IPS-NIHi7 (cell line): Measurements from ENCODE around the gene NAALAD2.
"Not testable (repeated sequence)": the region's sequence is repeated elsewhere in the genome, so short reads cannot be mapped to it uniquely, and the experiment has no call there.

Source experiments
- DNase-seq: peaks from one replicate; pipeline ENCODE4 v3.0.0; 2012; ENCODE audit warnings: mixed read lengths; ENCODE audit errors: extremely low spot score

Gene NAALAD2

DNA sequence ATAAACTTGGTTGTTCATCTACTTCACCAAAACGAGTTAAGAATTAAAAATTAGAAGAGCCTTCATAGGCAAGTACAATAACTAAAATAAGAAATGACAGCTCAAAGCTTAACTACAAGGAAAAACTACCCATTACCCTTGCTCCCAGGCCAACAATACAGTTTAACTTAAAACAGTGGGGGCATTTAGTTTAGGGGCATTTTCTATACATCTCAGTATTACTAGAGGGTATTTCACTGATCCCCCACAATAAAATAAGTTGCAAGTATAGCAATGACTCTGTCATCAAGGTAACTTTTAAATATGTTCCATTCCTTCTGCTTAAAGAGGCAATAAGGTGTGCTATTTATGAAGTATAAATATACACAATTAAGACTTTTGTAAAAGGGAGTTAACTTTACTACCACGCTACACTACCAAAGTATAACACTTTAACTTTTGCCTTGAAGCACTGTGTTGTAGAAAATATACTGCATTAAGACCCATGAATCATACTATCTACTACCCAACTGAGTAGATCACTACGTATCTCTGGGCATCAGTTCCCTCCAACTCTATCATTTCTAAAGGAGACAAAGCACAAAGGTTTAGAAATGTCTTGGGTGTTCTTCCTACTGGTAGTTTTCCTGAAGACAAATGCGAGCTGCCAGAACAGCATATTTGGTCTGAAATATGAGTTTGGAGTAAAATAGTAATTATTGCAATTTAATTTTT lies 58.6 kb downstream of the NAALAD2 start:
- no peak for DNase-seq

DNA sequence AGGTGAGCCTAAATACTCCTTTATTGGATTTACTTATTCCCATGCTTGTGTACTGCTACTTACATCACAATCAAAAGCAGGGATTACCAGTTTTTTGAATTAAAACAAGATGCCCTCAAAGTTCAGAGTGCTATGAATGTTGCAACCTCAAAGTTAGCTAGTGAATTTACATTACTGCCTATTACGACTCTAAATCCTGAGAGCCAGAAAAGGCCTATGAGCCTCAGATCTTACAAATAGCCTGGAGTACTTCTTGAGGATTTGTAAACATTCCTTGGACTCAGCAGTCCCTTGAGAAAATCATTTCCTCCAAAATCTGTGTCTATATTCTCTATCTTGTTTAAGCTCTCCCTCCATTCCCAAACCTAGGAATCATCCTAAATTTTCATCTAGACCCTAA lies 62.9 kb downstream of the NAALAD2 start:
- DNase-seq = no peak

DNA sequence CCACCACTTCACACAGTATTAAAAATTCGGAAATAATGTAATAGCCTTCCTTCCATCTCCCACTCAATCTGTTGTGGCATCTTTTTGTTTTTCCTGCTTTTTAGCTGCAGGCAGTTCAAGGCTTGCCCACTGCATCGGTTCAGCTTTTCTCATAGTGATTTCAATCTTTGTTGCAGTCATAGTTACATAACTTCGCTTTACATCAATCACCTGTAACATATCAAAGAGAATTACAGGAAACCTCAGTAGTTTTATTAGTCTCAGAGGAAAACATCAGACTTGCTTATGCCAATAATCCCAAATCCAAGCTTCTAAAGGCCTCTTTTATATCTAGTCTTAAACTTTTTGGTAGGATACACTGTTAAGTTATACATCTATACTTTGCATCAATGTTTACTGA lies 67.9 kb downstream of the NAALAD2 start:
- DNase-seq = no peak

DNA sequence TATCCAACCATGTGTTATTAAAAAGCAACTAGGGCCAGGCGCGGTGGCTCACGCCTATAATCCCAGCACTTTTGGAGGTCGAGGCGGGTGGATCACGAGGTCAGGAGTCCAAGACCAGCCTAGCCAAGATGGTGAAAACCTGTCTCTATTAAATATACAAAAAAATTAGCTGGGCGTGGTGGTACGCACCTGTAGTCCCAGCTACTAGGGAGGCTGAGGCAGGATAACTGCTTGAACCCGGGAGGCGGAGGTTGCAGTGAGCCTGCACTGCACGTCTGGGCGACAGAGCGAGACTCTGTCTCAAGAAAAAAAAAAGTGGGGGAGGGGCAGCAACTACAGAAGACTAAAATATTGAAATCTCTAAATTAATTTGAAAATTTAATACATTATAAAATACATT lies 69.9 kb downstream of the NAALAD2 start:
- DNase-seq = no peak

DNA sequence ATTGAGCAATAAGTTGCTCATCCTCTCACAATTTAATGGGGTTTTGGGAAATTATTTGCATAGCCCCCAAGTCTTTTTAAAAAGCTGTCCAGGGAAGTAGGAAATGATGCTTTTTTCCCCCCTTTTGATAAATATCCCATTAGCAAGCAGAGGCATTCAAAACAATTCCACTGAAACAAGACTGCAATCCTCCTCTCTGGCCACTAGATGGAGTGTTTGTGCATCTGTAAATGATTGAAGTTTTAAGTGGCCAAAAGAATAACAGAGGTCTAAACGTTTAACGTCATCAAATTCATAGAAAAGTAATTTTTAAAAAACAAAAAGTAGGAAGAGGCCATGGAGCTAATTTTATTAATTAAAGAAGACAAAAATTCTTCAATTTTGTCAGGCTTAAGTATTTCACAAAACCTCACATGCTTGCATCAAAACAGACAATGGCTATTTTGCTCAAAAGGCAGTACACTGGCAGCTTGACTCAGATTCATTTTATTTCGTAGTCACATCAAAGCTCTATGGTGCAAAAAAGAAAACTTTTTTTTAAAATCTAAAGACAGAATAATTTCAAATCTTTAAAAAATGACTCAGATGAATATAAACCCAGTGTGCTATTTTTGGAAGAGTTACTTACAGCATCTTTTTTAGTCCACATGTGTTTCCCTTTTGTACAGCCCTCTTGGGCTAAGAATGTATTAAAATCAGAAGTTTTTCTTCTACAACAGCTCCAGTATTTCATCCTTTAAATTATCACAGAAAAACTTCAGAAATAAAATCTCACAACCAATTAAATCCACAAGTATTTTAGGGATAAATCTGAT lies 70.6 kb downstream of the NAALAD2 start:
- peak; percentile 51 for DNase-seq

DNA sequence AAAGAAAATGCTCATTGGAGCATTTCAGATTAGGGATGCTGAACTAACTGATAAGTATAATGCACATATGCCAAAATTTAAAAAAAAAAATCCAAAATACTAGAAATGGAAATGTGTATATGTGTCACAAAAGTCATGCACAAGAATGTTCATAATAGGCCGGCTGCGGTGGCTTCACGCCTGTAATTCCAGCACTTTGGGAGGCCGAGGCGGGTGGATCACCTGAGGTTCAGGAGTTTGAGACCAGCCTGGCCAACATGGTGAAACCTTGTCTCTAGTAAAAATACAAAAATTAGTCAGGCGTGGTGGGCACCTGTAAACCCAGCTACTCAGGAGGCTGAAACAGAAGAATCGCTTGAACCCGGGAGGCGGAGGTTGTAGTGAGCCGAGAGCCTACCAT lies 73.5 kb downstream of the NAALAD2 start:
- DNase-seq = not testable (repeated sequence)

DNA sequence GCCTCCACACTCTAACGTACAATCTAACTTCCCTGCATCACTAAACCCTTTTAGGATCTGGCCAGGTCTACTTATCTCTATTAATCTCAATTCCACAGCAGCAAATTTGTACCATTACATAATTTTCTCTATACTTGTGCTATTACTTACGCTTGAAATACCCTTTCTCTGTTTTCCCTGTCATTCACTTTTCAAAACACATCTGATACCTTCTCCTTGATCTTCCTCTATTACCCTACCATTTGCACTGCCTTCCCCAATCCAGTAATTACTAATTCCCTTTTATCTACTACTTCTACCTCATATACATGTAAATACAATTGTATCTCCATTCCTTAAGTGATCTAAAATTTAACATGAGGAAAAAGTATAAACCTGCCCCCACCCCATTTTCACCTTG lies 74.4 kb downstream of the NAALAD2 start:
- no peak for DNase-seq

DNA sequence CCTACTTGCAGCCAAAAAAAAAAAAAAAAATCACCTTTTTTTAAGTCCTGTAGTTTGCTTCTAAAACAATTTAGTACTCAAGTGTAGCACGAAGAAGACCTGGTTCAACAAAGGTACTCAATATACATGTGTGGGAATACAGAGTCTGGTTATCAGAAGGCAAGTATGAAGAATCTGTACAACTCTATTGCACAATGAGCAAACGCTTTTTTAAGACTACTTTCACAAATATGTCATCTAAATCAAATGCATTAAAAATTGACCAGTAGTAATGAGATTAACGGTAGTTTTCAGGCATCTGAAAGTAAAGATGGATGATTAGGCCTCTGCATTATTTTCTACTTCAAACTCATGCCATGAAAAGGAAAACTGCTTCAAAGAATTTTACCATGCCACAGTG lies 78.9 kb downstream of the NAALAD2 start:
- no peak for DNase-seq

DNA sequence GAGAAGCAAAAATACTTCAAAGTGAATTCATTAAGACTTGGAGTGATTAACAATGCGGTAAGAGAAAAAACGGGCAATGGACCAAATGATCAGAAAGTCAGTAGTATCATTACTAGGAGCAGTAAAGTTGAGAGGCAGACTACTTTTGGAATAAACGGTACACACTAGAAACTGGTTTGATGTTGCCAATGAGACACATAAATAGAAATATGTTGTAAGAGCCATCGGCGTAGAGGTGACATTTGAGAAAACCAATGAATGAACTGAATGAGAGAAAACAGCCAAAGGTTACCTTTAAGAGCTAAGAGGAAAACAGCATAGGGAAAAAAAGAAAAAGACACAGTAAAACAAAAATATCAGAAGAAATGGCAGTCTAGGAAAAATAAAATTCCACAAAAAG lies 82.1 kb downstream of the NAALAD2 start:
- DNase-seq = no peak

DNA sequence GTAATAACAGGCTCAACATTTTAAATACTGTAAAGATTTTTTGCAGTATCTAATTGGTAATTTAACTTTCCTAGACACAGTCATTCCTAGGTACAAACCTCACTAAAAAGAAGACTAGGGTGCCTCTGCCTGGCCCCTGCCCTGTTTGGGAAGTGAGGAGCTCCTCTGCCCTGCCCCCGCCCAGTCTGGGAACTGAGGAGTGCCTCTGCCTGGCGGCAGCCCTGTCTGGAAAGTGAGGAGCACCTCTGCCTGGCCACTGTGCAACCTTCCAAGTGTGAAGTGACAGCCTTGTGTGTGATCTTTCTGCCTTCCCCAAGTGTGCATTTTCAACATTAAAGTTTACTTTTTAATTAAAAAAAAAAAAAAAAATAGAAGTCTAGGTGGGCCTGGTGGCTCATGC lies 84.1 kb downstream of the NAALAD2 start:
- DNase-seq = peak; percentile 15

DNA sequence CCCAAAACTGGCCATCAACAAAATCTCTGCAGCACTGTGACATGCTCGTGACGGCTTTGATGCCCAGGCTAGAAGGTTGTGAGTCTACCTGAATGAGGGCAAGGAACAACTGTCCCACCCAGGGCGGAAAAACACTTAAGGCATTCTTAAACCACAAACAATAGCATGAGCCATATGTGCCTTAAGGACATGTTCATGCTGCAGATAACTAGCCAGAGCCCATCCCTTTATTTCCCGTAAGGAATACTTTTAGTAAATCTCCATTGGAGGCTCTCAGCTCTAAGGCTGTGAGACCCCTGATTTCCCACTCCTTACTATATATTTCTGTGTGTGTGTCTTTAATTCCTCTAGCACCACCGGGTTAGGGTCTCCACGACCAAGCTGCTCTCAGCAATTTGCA lies 85.0 kb downstream of the NAALAD2 start:
- DNase-seq = no peak

DNA sequence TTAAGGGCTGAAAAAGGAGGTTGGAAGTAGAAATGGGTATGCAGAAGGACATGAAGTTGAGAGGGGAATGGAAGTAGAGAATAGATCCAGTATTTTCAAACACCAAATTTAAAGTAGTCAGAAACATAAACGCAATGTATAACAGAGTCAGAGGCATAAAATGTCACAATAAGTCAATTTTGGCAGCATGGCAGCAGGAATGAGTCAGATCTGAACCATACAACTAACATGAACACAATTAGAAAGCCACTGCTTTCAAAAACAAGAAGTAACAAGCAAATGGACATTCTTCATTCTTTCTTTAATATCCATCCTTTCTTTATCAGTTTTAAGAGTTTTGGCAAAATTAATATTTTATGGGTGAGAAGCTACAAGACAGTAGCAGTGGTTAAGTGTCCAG lies 85.9 kb downstream of the NAALAD2 start:
- no peak for DNase-seq

DNA sequence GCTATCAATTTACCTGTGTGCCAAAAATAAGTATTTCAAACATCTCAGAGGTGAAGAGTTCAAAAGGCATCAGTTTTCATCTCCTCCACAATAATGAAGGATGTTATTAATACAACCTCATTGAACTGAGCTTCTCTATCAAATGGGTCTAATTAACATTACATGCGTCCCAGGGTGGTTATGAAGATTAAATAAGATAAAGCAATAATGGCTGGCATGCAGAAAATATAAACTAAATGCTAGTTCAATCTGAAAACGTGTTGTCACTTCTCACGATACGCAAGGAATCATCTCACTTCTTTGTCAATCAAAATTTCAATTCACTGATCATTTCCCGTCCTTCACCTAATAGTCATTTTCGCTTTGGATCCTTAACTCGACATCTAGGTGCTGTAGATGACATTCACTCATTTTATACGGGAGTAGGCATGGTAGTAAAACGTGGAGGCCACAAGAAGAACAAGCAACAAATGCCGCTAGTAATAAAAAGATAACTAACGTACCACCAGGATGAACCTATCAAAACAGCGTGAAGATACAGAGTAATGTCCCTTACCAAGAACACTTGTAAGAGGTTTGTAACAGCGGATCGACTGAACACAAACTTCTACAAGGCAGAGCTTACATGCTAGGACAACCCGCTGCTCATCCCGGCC lies 87.5 kb downstream of the NAALAD2 start:
- DNase-seq = no peak

DNA sequence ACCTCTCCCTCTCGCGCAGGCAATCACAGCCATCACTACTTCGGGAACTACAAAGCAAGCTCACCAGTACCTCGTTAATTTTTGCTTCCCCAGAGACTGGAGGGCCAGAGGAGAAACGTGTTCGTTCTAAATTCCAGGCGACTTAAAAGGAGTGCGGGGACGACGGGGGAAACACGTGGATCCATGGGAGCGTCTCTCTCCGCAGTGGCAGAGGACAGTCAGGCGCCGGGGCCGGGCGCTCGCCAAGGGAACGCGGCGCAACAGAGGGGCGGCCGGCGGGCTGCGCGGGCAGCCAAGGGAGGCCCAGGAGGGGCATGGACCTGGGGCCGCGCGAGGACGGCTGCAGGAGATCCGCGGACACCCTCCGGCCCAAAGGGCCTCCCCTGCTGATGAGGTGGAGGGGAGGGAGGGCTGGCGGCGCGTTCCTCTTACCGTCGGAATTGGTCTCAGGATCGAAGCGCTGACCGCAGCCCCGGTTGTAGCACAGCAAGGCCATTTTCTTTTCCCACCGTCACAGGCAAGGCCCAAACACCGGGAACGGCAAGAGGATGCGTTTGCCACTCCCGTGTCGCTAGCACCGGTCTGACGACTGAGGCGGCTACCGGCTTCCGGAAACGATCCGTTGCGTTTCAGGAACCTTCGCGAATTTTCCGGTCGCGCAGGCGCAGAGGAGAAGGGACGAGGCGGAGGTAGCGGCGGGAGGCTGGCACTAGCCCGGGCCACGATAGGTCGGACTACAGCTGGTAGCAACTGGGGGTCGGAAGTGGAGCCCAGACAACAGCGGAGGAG lies 88.2 kb downstream of the NAALAD2 start, which contains the start of gene CHORDC1:
Gene CHORDC1 (minus strand): TSS at position 591 of the 789 bp plus-strand sequence. CDS start 95 bp downstream, at position 496.
- DNase-seq = peak; percentile 89

DNA sequence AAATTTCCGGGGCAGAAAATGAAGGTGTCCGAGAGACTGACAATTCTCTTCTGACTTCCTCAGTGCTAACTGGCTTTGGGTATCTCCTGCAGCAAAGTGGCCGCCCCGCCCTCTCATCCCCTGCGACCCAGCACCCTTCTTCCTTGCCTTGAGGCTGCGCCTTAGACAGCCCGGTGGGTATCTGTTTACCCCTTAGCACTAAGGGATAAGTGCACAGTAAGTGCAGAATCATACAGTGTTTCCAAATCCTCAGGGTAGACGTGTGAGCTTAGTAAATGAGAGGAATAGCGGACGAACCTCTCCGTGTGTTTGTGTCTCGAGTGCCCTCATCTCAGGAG lies 88.8 kb downstream of the NAALAD2 start:
- DNase-seq = no peak

DNA sequence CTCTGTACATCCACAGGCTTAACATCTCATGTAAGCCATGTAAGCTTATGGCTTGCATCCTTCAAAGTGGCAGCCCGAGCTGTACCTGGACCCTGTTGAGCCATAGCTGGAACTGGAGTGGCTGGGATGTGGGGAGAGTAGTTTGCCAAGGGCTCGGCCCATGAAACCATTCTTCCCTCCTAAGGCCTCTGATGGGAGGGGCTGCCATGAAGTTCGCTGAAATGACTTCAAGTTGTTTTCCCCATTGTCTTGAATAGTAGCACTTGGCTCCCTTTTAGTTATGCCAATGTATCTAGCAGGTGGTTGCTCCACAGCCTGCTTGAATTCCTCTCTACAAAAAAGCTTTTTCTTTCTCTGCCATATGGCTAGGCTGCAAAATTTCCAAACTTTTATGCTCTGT lies 93.6 kb downstream of the NAALAD2 start:
- no peak for DNase-seq

DNA sequence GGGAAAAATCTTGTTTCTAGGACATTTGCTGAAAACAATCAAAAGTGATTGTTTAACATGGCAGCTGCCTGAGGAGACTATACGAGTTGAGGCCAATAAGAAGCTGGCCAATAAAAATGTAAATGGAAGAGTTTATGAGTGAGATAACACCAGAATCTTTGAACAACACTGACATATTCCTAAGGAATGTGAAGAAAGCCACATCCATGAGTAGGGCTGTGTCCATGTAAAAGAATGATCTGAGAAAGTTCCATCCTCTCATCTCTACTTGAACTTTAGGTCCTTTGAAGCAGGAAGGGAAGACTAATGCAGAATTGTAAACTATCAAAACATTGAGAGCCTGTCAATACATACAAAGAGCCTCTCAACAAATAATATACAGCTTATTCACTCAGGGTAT lies 95.3 kb downstream of the NAALAD2 start:
- DNase-seq = no peak

DNA sequence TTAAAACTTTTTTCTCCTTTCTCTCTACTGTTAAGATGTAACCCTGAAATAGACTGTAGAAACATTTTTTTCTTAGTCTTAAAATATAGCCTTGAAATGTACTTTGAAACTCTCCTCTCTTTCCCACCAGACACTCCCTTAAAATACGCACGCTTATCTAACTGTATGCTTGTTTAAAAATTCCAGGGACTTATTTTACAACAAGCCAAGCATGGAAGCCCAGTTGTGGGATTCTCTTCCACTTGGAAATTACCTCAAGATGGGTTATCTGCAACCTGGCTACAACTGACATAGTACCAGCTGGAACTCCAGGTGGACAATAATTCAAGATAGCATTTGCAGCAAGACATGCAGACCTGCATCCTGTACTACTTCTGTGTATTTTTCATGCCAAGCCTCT lies 100.5 kb downstream of the NAALAD2 start:
- no peak for DNase-seq

DNA sequence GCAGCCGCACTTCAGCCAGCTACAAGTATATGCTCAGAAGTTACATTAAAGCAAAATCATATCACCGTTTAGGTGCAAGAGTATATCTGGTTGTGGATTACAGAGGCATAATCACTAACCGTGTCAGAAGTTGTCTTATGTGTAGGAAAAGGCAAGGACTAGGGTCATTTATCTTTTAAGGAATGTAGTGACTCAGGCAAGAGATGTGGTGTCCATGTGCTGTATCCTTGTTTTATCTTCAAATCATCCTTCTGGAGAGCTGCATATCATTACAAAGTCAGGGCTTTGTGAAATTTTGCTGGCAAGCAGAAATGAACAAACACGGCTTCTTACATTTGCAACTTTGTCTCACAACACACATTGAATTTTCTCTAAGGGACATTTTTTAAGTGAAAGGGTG lies 101.1 kb downstream of the NAALAD2 start:
- no peak for DNase-seq

DNA sequence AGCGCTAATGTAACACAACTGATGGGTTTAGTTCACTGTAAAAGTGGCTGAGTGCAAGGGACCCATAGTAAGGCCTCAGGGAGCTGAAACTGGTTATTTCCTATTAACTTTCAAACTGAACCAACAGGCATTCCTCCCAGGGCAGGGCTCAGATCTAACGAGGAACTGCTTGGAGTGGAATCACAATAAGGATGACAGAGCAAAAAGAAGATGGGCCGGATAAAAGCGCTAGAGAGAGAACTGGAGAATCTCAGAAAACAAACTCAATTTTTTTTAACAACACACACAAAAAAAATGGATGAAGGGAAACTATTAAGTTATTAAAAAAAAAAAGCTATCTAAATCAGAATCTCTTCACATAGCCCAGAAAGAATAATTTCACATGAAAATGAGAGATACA lies 102.5 kb downstream of the NAALAD2 start:
- no peak for DNase-seq

DNA sequence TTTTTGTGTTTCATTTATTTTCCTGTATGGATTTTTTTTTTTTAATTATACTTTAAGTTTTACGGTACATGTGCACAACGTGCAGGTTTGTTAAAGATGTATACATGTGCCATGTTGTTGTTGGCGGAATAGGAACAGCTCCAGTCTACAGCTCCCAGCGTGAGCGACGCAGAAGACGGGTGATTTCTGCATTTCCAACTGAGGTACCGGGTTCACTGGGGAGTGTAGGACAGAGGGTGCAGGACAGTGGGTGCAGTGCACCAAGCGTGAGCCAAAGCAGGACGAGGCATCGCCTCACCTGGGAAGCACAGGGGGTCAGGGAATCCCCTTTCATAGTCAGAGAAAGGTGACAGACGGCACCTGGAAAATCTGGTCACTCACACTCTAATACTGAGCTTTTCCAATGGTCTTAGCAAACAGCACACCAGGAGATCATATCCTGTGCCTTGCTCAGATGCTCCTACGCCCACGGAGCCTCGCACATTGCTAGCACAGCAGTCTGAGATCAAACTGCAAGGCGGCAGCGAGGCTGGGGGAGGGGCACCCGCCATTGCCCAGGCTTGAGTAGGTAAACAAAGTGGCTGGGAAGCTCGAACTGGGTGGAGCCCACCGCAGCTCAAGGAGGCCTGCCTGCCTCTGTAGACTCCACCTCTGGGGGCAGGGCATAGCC lies 105.6 kb downstream of the NAALAD2 start:
- DNase-seq = not testable (repeated sequence)
